ENCODE data around the gene FAR2. TPM values are rescaled to one million over a fixed set of nuclear protein-coding genes. Genes with fewer than 3 reads are reported as not detected.
"Not testable (repeated sequence)": the region's sequence is repeated elsewhere in the genome, so short reads cannot be mapped to it uniquely, and the experiment has no call there.

FAR2 gene
- total RNA-seq, 1 experiment from 2014 or later: 10.7 TPM

- H3K4me1 ChIP-seq (ENCODE audit: insufficient read depth, low read length, poor library complexity, severe bottlenecking): peaks cover 7% of the 10 kb centered on the region
- no peak overlapping the region for H3K27ac ChIP-seq (ENCODE audit: low read depth, low read length, poor library complexity, severe bottlenecking)
- BruUV-seq (replicated peaks): no TSS peak
- TF ChIP-seq, protein P1, sequence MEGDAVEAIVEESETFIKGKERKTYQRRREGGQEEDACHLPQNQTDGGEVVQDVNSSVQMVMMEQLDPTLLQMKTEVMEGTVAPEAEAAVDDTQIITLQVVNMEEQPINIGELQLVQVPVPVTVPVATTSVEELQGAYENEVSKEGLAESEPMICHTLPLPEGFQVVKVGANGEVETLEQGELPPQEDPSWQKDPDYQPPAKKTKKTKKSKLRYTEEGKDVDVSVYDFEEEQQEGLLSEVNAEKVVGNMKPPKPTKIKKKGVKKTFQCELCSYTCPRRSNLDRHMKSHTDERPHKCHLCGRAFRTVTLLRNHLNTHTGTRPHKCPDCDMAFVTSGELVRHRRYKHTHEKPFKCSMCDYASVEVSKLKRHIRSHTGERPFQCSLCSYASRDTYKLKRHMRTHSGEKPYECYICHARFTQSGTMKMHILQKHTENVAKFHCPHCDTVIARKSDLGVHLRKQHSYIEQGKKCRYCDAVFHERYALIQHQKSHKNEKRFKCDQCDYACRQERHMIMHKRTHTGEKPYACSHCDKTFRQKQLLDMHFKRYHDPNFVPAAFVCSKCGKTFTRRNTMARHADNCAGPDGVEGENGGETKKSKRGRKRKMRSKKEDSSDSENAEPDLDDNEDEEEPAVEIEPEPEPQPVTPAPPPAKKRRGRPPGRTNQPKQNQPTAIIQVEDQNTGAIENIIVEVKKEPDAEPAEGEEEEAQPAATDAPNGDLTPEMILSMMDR (conservative IDR thresholded peaks at IDR 0.05; ENCODE audit: low read depth, low read length): no peak
- no peak for TF ChIP-seq EZH2 (IDR thresholded peaks at IDR 0.05; ENCODE audit: borderline replicate concordance, low read depth, low read length, poor library complexity, severe bottlenecking)
- CTCF ChIA-PET: no interaction called here
- no peak overlapping the region for H3K4me3 ChIP-seq (ENCODE audit: low read depth, low read length, poor library complexity, severe bottlenecking)
- no peaks in the 10 kb centered on the region for H3K9me3 ChIP-seq (ENCODE audit: low read depth, low read length, poor library complexity, severe bottlenecking)
- POLR2A ChIA-PET (ENCODE audit: low non-redundant PET): no interaction called here
- no peaks in the 10 kb centered on the region for H3K27me3 ChIP-seq (replicated peaks; ENCODE audit: insufficient read depth, low read depth, low read length, poor library complexity)
- intact Hi-C loops (cut with micrococcal nuclease; ENCODE audit: unreplicated experiment): loop anchor here (10.0 kb wide), 1 partner anchor 1683 kb away; no protein-coding TSS in a partner anchor
- no peaks in the 10 kb centered on the region for H3K36me3 ChIP-seq (ENCODE audit: insufficient read depth, low read length, poor library complexity, severe bottlenecking)
- no peak for DNase-seq (ENCODE audit: low spot score)
Measured at GRCh38 chr12:29287622-29288021, 138.5 kb downstream of the FAR2 start.

DNA sequence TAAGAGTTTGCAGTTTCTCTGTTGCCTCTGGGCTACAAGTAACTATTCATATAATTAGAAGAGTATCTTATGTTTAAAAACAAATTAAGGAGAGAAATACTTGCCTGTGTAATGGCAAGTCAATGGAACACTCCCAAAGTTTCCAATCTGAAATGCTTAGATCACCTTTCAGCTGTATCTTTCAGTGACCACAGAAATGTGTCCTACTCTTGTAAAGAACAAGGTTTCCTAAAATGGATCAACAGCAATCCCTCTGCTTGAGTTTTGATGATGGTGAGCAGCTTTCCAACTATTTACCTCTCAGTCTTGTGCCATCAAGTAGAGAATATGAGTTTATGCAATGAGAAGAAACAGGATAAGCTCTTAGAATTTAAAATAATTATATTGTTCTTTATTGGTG is 139.0 kb downstream of the FAR2 start:
- POLR2A ChIA-PET (ENCODE audit: low non-redundant PET): no interaction called here
- Histone ChIP-seq H3K27me3 (replicated peaks; ENCODE audit: insufficient read depth, low read depth, low read length, poor library complexity) (no peaks in the 10 kb centered on the region), H3K27ac (ENCODE audit: low read depth, low read length, poor library complexity, severe bottlenecking) (no peak overlapping the region), H3K9me3 (ENCODE audit: low read depth, low read length, poor library complexity, severe bottlenecking) (no peaks in the 10 kb centered on the region), H3K4me1 (ENCODE audit: insufficient read depth, low read length, poor library complexity, severe bottlenecking) (peaks cover 3% of the 10 kb centered on the region), H3K4me3 (ENCODE audit: low read depth, low read length, poor library complexity, severe bottlenecking) (no peak overlapping the region), H3K36me3 (ENCODE audit: insufficient read depth, low read length, poor library complexity, severe bottlenecking) (no peaks in the 10 kb centered on the region)
- CTCF ChIA-PET: no interaction called here
- TF ChIP-seq, protein P1 (conservative IDR thresholded peaks at IDR 0.05; ENCODE audit: low read depth, low read length): no peak
- no peak for TF ChIP-seq EZH2 (IDR thresholded peaks at IDR 0.05; ENCODE audit: borderline replicate concordance, low read depth, low read length, poor library complexity, severe bottlenecking)
- no peak for DNase-seq (ENCODE audit: low spot score)
- no TSS peak for BruUV-seq (replicated peaks)
- intact Hi-C loops (cut with micrococcal nuclease; ENCODE audit: unreplicated experiment): loop anchor here (10.0 kb wide), 1 partner anchor 1683 kb away; no protein-coding TSS in a partner anchor

- CTCF ChIA-PET; H3K27me3 ChIP-seq (replicated peaks; ENCODE audit: insufficient read depth, low read depth, low read length, poor library complexity); intact Hi-C loops (cut with micrococcal nuclease; ENCODE audit: unreplicated experiment); DNase-seq (ENCODE audit: low spot score); H3K4me3 ChIP-seq (ENCODE audit: low read depth, low read length, poor library complexity, severe bottlenecking); POLR2A ChIA-PET (ENCODE audit: low non-redundant PET); H3K27ac ChIP-seq (ENCODE audit: low read depth, low read length, poor library complexity, severe bottlenecking); H3K4me1 ChIP-seq (ENCODE audit: insufficient read depth, low read length, poor library complexity, severe bottlenecking); H3K36me3 ChIP-seq (ENCODE audit: insufficient read depth, low read length, poor library complexity, severe bottlenecking); H3K9me3 ChIP-seq (ENCODE audit: low read depth, low read length, poor library complexity, severe bottlenecking); BruUV-seq (replicated peaks): not testable (repeated sequence)
Measured at GRCh38 chr12:29290475-29290874, 141.4 kb downstream of the FAR2 start.

DNA sequence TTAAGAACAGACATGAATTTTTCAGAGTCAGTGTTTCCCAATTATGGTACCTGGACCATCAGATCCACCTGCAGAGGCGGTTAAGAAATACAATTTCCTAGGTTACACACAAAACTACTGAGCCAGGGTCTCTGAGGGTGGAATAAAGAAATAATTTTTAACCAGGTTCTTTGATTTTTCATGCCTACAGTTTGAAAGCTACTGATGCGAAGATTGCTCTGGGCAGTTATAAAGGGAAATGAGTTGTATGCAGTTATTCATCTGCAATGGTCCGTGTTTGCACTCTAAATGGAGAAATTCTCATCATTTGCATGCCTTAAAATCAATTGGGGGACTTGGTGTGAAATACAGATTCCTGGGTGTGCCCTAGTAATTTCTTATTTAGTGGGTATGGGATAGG is 142.1 kb downstream of the FAR2 start:
- BruUV-seq (replicated peaks): no TSS peak
- ChIA-PET POLR2A (ENCODE audit: low non-redundant PET) (no interaction called here), CTCF (no interaction called here)
- no peak overlapping the region for H3K27ac ChIP-seq (ENCODE audit: low read depth, low read length, poor library complexity, severe bottlenecking)
- H3K9me3 ChIP-seq (ENCODE audit: low read depth, low read length, poor library complexity, severe bottlenecking): no peaks in the 10 kb centered on the region
- no peak for DNase-seq (ENCODE audit: low spot score)
- no peaks in the 10 kb centered on the region for H3K27me3 ChIP-seq (replicated peaks; ENCODE audit: insufficient read depth, low read depth, low read length, poor library complexity)
- TF ChIP-seq, protein P1 (conservative IDR thresholded peaks at IDR 0.05; ENCODE audit: low read depth, low read length): no peak
- no peak for TF ChIP-seq EZH2 (IDR thresholded peaks at IDR 0.05; ENCODE audit: borderline replicate concordance, low read depth, low read length, poor library complexity, severe bottlenecking)
- H3K4me1 ChIP-seq (ENCODE audit: insufficient read depth, low read length, poor library complexity, severe bottlenecking): no peaks in the 10 kb centered on the region
- no peaks in the 10 kb centered on the region for H3K36me3 ChIP-seq (ENCODE audit: insufficient read depth, low read length, poor library complexity, severe bottlenecking)
- intact Hi-C loops (cut with micrococcal nuclease; ENCODE audit: unreplicated experiment): no loop called here
- no peak overlapping the region for H3K4me3 ChIP-seq (ENCODE audit: low read depth, low read length, poor library complexity, severe bottlenecking)
